ENCODE data around the gene C11orf68.

The C11orf68 gene

GRCh38 chr11:65898656-65899355 is 20.1 kb downstream of the C11orf68 start:
- peak overlapping the region; percentile 60 for H3K4me3 ChIP-seq (ENCODE audit: low read depth, low read length)
- TF ChIP-seq CTCF (IDR thresholded peaks at IDR 0.05; ENCODE audit: insufficient read depth, low read depth, low read length, missing control alignments): no peak
- DNase-seq (ENCODE audit: low read depth): no peak

- no peak for DNase-seq (ENCODE audit: low read depth)
- no peak for TF ChIP-seq CTCF (IDR thresholded peaks at IDR 0.05; ENCODE audit: insufficient read depth, low read depth, low read length, missing control alignments)
- no peak overlapping the region for H3K4me3 ChIP-seq (ENCODE audit: low read depth, low read length)
Measured at GRCh38 chr11:65897020-65897471, 21.8 kb downstream of the C11orf68 start.

GRCh38 chr11:65896034-65896999 is 22.5 kb downstream of the C11orf68 start:
- DNase-seq (ENCODE audit: low read depth): no peak
- no peak overlapping the region for H3K4me3 ChIP-seq (ENCODE audit: low read depth, low read length)
- TF ChIP-seq CTCF (IDR thresholded peaks at IDR 0.05; ENCODE audit: insufficient read depth, low read depth, low read length, missing control alignments): no peak

GRCh38 chr11:65895482-65895981 is 23.3 kb downstream of the C11orf68 start:
- no peak overlapping the region for H3K4me3 ChIP-seq (ENCODE audit: low read depth, low read length)
- no peak for DNase-seq (ENCODE audit: low read depth)
- no peak for TF ChIP-seq CTCF (IDR thresholded peaks at IDR 0.05; ENCODE audit: insufficient read depth, low read depth, low read length, missing control alignments)

- TF ChIP-seq CTCF (IDR thresholded peaks at IDR 0.05; ENCODE audit: insufficient read depth, low read depth, low read length, missing control alignments): no peak
- peak overlapping the region; percentile 73 for H3K4me3 ChIP-seq (ENCODE audit: low read depth, low read length)
- DNase-seq (ENCODE audit: low read depth): peak; percentile 68
Measured at GRCh38 chr11:65894034-65894591, 24.7 kb downstream of the C11orf68 start.

- DNase-seq (ENCODE audit: low read depth): no peak
- no peak for TF ChIP-seq CTCF (IDR thresholded peaks at IDR 0.05; ENCODE audit: insufficient read depth, low read depth, low read length, missing control alignments)
- peak overlapping the region; percentile 73 for H3K4me3 ChIP-seq (ENCODE audit: low read depth, low read length)
Measured at GRCh38 chr11:65892661-65893317, 26.1 kb downstream of the C11orf68 start.

- peak; percentile 30 for DNase-seq (ENCODE audit: low read depth)
- peak overlapping the region; percentile 73 for H3K4me3 ChIP-seq (ENCODE audit: low read depth, low read length)
Measured at GRCh38 chr11:65892137-65892540, 26.7 kb downstream of the C11orf68 start.
